Stomach (tissue), 9 donors: ENCODE measurements around the gene PHKB. TPM values are rescaled to one million over a fixed set of nuclear protein-coding genes. Genes with fewer than 3 reads are reported as not detected.

ENCODE experiments used
- DNase-seq, 2 donors: peaks; one replicate each; pipeline versions ENCODE4 v3.0.0 to v3.0.0-alpha.2; 2013 to 2019
- H3K27ac ChIP-seq, 5 donors: fragments of 200-600 bp in 4 of 5; sonication (generic) in 4 of 5; one replicate each; pipeline ENCODE4 v1.5.1; 2013 to 2019; ENCODE audit warnings: mild to moderate bottlenecking in 1 of 5, moderate library complexity in 1 of 5
- H3K27me3 ChIP-seq, 3 donors: fragments of 200-600 bp; sonication (generic); one replicate each; pipeline ENCODE4 v1.5.1; 2017 to 2019; ENCODE audit warnings: mixed run types in 1 of 3
- H3K36me3 ChIP-seq, 4 donors: fragments of 200-600 bp; sonication (generic); 1 replicate in 3 of 4; 2 replicates in 1 of 4; pipeline ENCODE4 v1.5.1; 2016 to 2019
- H3K4me1 ChIP-seq, 4 donors: fragments of 200-600 bp; sonication (generic); one replicate each; pipeline ENCODE4 v1.5.1; 2016 to 2019
- H3K4me3 ChIP-seq, 4 donors: fragments of 200-600 bp; sonication (generic) in 3 of 4; one replicate each; pipeline ENCODE4 v1.5.1; 2016 to 2019; ENCODE audit warnings: mild to moderate bottlenecking in 1 of 4
- H3K9me3 ChIP-seq, 4 donors: fragments of 200-600 bp; sonication (generic); one replicate each; pipeline ENCODE4 v1.5.1; 2016 to 2019
- EP300 ChIP-seq: sonication (generic); formaldehyde crosslinking; IDR thresholded peaks from one replicate; pipeline ENCODE4 v1.6.1; 2017; ENCODE audit warnings: antibody characterized with exemption
- POLR2A ChIP-seq, 4 donors: fragments of 450-650 bp; IDR thresholded peaks; one replicate each; pipeline ENCODE4 v1.6.1; 2016; ENCODE audit warnings: antibody characterized with exemption in 4 of 4, control low read depth in 2 of 4, mild to moderate bottlenecking in 1 of 4, moderate library complexity in 1 of 4
- POLR2AphosphoS5 ChIP-seq, 3 donors: sonication (generic); formaldehyde crosslinking; IDR thresholded peaks; one replicate each; pipeline ENCODE4 v1.6.1; 2016; ENCODE audit warnings: antibody characterized with exemption in 3 of 3
- WGBS, 5 donors: extraction: QIAGEN DNeasy Blood & Tissue Kit in 3 of 5; methylation state at CpG; one replicate each; pipeline versions ENCODE4 v1.1.5 to v1.1.7; 2013 to 2018; 5-methylcytosine and 5-hydroxymethylcytosine counted together
- intact Hi-C: fragments of 100-400 bp; cut with DNase I; formaldehyde crosslinking; loops from one replicate; pipeline ENCODE4 v1.15.1; 2023; ENCODE audit warnings: low total_unique reads
- polyA plus RNA-seq, 3 donors: library from polyadenylated mRNA; stranded (reverse); fragments of 200-250 nt; gene quantifications; one replicate each; pipeline ENCODE4 v1.2.3, GENCODE V29; 2013
- total RNA-seq, 5 donors: library from RNA; depleted of rRNA; stranded (reverse); fragments of >200 nt; gene quantifications; one replicate each; pipeline versions ENCODE4 v1.1.0 to v1.2.3, GENCODE V29; 2014 to 2016
- TF ChIP-seq, protein P1 (sequence below), 7 experiments: fragments of 450-650 bp in 4 of 7; fragments of 200-600 bp in 3 of 7; sonication (generic) in 3 of 7; IDR thresholded peaks; one replicate each; pipeline ENCODE4 v1.5.1; 2016 to 2019; ENCODE audit warnings: antibody characterized with exemption in 7 of 7, control low read depth in 2 of 7, mild to moderate bottlenecking in 1 of 7
- donor health status: healthy with polysubstance abuse.
- donor health status: Bipolar disorder and iron deficiency.
- donor health status: healthy.

Gene PHKB
- total and polyA plus RNA-seq, 8 donors, result 17.5 to 163 (median 51.6) TPM

- no peaks in the 10 kb centered on the region for H3K9me3 ChIP-seq
- no peaks in the 10 kb centered on the region for H3K27me3 ChIP-seq
- no peak for DNase-seq
- no peak for TF ChIP-seq EP300
- TF ChIP-seq, protein P1, sequence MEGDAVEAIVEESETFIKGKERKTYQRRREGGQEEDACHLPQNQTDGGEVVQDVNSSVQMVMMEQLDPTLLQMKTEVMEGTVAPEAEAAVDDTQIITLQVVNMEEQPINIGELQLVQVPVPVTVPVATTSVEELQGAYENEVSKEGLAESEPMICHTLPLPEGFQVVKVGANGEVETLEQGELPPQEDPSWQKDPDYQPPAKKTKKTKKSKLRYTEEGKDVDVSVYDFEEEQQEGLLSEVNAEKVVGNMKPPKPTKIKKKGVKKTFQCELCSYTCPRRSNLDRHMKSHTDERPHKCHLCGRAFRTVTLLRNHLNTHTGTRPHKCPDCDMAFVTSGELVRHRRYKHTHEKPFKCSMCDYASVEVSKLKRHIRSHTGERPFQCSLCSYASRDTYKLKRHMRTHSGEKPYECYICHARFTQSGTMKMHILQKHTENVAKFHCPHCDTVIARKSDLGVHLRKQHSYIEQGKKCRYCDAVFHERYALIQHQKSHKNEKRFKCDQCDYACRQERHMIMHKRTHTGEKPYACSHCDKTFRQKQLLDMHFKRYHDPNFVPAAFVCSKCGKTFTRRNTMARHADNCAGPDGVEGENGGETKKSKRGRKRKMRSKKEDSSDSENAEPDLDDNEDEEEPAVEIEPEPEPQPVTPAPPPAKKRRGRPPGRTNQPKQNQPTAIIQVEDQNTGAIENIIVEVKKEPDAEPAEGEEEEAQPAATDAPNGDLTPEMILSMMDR (IDR thresholded peaks at IDR 0.05), result no peak
- TF ChIP-seq POLR2AphosphoS5 (IDR thresholded peaks at IDR 0.05), result no peak
- no peak for TF ChIP-seq POLR2A (IDR thresholded peaks at IDR 0.05)
- intact Hi-C loops, result no loop called here
- H3K4me1 ChIP-seq, result no peaks in the 10 kb centered on the region
- WGBS, 5 donors, result 92 to 100% (median 94%) methylated on average over 2 of the region's 2 CpGs
- H3K36me3 ChIP-seq, result peaks cover 0 to 28% (median 19%) of the 10 kb centered on the region in 4 donors
- H3K4me3 ChIP-seq, result no peak overlapping the region
- no peak overlapping the region for H3K27ac ChIP-seq
Observed at GRCh38 chr16:47567321-47567720, 106.2 kb downstream of the PHKB start.

DNA sequence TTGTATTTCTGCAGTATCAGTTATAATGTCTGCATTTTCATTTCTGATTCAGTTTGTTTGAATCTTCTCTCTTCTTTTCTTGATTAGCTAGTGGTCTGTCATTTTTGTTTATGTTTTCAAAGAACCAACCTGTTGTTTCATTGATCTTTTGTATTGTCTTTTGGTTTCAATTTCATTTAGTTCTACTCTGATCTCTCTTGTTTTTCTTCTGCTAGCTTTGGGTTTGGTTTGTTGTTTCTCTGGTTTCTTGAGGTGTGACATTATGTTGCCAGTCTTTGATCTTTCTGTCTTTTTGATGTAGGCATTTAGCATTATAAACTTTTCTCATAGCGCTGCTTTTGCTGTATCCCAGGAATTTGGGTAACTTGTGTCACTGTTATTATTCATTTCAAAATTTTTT, 107.2 kb downstream of the PHKB start:
- 81 to 92% (median 89%) methylated on average over 1 of the region's 1 CpG for WGBS, 5 donors
- TF ChIP-seq EP300 (no peak), POLR2A (IDR thresholded peaks at IDR 0.05) (no peak), POLR2AphosphoS5 (IDR thresholded peaks at IDR 0.05) (no peak)
- DNase-seq, result no peak
- peaks cover 0 to 32% (median 12%) of the 10 kb centered on the region in 4 donors for H3K36me3 ChIP-seq
- no peaks in the 10 kb centered on the region for H3K4me1 ChIP-seq
- no peak overlapping the region for H3K27ac ChIP-seq
- no peak overlapping the region for H3K4me3 ChIP-seq
- intact Hi-C loops, result no loop called here
- no peaks in the 10 kb centered on the region for H3K9me3 ChIP-seq
- H3K27me3 ChIP-seq, result no peaks in the 10 kb centered on the region

DNA sequence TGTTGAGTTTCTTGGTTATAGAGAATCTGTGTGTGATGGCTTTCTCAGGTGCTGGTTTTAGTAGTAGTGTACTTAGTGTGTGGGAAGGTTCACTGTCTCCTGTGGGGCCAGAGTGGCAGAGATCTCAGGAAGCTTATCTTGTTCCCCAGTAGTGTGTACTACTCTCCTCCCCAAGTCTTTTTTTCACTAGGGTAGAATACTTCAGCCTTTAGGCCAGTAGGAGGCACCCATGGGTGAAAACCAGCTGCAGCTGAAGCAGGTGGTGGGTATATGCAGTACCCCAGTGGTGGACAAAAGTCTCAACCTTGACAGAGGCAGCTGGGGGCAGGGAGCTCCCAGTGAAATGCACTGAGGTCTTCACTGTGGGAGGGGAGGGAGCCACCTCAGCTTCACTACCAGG, 109.9 kb downstream of the PHKB start:
- Histone ChIP-seq H3K9me3 (no peaks in the 10 kb centered on the region), H3K4me1 (no peaks in the 10 kb centered on the region), H3K27me3 (no peaks in the 10 kb centered on the region), H3K36me3 (peaks cover 0 to 33% (median 9%) of the 10 kb centered on the region in 4 donors), H3K27ac (no peak overlapping the region), H3K4me3 (no peak overlapping the region)
- DNase-seq, result no peak
- TF ChIP-seq EP300, result no peak
- TF ChIP-seq POLR2AphosphoS5 (IDR thresholded peaks at IDR 0.05), result no peak
- TF ChIP-seq, protein P1 (IDR thresholded peaks at IDR 0.05), result no peak
- no peak for TF ChIP-seq POLR2A (IDR thresholded peaks at IDR 0.05)
- intact Hi-C loops, result no loop called here

DNA sequence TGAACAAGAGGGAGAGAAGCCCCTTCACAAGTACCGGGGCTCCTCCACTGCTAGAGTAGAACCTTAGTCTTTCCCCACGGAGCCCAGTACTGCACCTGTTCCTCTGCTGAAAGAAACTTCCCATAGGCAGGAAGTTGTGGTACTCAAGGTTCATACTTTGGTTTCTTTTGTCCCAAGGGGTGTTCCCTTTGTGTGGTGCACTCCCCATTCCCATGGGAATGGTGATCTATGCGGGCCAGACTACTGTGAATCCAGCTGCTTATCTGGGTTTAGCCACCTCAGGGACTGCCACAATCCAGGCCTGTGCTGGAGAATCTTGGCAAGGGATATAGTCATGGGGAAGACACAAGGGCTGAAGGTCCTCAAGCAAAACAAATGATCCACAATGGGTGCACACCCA, 110.6 kb downstream of the PHKB start:
- DNase-seq, result no peak
- no peak overlapping the region for H3K4me3 ChIP-seq
- 68 to 93% (median 82%) methylated on average over 2 to 3 of the region's 3 CpGs for WGBS, 5 donors
- TF ChIP-seq, protein P1 (IDR thresholded peaks at IDR 0.05), result no peak
- TF ChIP-seq POLR2A (IDR thresholded peaks at IDR 0.05) (no peak), EP300 (no peak), POLR2AphosphoS5 (IDR thresholded peaks at IDR 0.05) (no peak)
- no peaks in the 10 kb centered on the region for H3K27me3 ChIP-seq
- peaks cover 0 to 27% (median 5%) of the 10 kb centered on the region in 4 donors for H3K36me3 ChIP-seq
- no peaks in the 10 kb centered on the region for H3K9me3 ChIP-seq
- intact Hi-C loops, result no loop called here
- H3K27ac ChIP-seq, result no peak overlapping the region
- no peaks in the 10 kb centered on the region for H3K4me1 ChIP-seq
